Activated CD4-positive, alpha-beta T cell treated with anti-CD3 and anti-CD28 coated beads for 24 hours (primary cell): ENCODE measurements around the gene CNNM1.

Experiments
- DNase-seq, 2 donors: peaks; one replicate each; pipeline ENCODE4 v3.0.0-alpha.2; 2020; ENCODE audit warnings: low read depth in 2 of 2

The CNNM1 gene

DNA sequence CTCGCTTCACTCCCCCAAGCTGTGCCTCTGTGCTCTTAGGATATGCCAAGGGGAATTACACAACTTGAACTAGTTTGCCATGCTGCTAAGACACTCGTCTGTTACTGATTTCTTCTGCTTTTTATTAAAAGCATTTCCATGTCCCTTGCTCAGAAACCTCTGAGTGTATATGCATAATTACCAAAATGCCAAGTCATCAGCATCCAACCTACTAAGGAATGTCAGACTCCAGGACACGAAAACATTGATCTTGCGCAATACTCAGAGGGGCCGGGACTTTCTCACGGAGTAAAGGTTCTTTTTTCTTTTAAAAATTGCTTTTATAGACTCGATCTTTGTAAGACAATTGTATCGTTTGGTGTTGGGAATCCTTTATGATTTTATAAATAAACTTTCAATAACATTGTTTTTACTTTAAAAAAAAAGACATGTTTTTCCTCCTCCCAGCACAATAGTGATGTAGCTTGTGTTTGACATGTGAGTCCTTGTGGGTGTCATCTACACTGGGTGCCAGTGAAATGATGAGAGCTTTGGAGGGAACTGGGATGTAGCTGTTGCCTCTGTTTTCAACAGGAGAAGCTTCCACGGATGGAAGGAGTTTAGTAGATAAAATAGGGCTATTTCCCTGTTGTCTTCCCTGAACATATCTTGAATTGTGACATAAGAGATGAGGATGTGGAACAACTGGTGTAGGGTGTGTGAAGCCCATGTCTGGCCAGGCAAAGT, 43.6 kb downstream of the CNNM1 start:
- no peak for DNase-seq

DNA sequence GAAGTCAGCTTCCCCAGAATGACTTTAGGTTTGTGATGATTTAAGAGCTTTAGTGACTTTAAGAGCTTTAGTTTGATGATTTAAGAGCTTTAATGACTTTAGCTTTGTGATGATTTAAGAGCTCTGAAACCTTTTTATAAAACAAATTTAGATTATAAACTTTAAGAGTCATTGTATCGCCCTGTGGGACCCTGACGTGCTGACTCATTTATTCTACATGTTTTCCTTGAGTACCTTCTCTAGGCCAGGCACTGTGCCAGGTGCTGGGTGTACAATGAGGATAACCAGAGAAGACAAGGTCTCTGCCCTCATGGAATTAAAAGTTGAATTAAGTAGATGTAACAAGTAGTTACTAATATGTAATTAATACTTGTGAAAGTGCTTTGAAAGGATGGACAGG, 45.4 kb downstream of the CNNM1 start:
- no peak for DNase-seq

DNA sequence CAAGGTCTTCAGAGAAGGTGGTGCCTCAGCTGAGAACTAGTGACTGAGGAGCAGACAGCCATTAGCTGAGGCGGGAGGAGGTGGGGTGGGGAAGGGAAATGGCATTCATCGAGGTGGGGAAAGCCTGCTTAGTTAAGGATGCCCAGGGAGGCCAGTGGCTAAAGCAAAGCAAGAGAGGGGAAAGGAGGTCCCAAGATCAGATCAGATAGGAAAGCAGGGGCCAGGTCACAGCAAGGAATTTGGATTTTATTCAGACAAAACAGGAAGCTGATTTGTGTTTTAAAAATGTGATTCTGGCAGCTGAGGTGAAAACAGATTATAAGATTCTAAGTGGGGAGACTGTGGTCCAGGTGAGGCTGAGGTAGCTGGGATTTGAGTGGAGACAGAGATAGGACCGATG, 45.8 kb downstream of the CNNM1 start:
- no peak for DNase-seq

DNA sequence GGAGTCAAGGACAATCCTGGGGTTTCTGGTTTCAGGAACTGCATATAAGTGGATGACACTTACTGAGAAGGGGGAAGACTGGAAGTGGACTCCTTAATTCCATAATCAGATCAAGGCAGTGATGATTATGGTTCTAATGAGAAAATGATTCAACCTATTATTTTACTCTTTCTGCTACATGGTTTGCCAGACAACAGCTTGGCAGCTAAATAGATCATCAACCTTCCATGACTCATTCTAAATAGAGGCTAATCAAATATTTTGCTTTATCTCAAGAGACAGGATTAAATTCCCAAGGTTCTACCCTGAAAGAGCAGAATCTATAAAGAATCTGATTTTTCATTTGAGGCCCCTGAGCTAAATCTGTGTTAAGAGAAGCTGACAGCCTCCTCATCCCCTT, 46.3 kb downstream of the CNNM1 start:
- no peak for DNase-seq

DNA sequence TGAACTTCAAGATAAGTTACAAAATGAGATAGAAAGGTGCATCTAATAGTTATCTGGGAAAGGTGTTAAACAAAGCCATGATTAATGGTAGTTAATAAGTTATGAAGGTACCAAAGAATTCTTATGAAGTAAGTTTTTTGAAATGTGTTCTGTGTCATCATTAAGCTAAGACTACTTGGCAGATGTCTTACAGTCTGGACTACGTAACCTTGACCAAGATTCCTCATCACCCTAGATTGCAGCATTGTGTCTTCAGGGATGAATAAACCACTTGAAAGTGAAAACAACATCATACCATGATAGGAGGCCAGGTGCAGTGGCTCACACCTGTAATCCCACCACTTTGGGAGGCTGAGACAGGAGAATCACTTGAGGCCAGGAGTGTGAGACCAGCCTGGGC, 53.0 kb downstream of the CNNM1 start:
- DNase-seq: no peak

DNA sequence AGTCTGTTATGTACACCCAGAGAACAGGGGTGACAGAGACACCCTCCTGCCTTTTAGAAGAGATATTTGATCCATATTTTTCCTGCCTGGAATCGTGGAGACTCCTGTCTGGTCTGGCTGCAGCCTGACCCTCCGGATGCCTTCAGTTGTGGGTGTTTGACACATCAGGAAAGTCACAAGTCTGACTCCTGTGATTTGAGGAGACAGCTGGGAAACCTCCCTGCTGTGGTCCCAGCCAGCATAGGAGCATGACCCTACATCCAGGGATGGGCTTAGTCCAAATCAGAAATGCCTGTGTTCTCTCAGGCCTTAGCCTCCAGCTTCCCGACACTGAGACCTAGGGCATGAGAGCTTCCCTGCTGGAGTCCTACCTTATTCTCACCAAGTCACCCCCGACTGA, 57.9 kb downstream of the CNNM1 start:
- DNase-seq: no peak

DNA sequence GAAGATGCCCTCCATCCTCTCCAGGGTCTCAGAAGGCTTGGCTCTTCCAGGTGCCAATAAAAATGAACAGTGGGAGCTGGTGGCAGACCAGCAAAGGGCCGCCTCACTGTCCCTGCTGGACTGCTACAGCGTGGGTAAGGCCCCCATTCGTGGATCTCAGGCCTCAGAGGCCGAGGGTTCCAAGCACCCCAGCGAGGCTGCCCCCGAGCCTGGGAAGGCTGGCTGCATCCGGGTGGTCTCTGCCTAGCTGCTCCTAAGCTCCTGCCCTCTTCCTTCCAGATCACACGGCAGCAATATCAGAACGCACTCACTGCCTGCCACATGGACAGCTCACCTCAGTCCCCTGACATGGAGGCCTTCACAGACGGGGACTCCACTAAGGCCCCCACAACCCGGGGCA, 58.4 kb downstream of the CNNM1 start:
- no peak for DNase-seq

DNA sequence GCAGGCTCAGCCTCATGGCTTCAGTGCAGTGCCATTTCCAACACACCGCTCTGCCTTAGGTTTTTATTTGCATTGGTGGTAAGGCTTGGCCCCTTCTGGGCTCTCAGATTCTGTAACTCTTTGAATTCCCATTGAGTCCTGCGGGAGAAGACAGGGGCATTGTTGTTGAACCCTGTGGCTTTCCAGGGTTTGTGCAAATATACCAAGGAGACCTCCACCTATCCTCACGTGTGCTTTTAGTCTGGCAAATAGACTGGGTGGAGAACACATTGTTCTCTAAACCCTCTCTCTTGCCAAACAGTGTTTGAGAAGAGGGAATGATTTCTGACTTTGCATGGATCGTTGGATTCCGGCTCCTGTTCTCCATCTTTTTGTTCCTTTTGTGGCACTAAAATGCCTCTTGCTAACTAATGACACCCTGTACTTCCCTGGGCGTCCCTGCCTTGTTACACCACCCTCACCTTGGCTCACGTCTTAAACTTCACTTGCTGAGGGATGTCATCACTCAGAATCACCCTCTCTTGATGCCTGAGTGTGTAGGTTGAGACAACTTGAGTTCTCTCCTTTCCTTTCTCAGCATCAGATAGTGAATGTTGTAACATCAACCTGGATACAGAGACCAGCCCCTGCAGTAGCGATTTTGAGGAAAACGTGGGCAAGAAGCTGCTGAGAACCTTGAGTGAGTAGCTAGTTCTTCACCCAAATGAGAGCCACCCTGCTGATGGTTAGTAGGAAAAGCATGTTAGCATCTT, 60.7 kb downstream of the CNNM1 start:
- no peak for DNase-seq

DNA sequence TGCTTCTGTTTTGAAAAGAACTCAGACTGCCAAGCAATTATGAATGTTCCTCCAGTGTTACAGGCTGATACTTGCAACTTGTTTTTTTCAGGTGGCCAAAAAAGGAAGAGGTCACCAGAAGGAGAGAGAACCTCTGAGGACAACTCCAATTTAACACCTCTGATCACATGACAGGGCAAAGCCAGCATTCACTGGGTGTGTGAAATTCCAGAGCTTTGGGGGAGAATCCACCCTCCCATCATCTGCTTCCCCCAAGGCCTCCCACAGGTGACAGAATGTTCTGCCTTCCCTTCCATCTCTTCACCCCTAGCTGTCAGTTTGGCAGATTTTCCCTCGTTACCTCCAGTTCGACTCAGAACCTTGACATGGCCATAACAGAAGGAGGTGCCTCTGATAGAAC, 62.2 kb downstream of the CNNM1 start:
- DNase-seq: no peak

DNA sequence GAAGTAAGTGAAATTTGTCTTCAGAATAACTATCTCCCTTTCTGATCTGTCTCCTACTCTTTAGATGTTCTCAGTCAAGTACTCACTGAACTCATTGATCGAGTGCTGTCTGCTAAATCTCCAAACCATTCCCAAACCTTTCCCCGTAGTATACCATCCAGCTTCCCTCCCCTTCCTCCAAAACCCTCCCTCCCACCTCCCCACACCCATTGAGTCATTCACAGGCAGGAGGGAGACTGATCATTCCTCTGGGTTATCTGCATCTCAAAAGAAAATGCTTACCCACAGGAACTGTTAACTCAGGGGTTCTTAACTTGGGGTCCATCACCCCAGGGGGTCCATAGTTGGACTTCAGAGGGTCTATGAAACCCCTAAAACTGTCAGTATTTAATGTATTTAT, 63.9 kb downstream of the CNNM1 start:
- no peak for DNase-seq

DNA sequence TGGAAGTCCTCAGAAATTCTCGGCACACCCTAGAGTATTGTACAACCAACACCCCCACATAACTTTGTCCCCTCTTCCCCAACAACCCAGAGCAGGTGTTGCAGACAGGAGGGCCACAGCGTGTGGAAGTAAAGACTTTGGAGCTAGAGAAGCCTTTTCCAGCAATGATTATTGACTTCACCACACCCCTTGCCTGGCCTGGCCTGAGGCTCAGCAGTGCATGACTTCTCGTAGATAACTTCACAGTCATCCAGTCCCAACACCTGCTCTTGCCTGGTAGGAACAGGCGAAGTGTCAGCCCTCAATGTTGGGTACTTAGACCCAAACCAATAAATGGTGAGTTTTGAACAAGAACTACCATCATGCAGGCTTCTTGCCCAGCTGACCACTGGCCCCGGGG, 64.5 kb downstream of the CNNM1 start:
- no peak for DNase-seq

DNA sequence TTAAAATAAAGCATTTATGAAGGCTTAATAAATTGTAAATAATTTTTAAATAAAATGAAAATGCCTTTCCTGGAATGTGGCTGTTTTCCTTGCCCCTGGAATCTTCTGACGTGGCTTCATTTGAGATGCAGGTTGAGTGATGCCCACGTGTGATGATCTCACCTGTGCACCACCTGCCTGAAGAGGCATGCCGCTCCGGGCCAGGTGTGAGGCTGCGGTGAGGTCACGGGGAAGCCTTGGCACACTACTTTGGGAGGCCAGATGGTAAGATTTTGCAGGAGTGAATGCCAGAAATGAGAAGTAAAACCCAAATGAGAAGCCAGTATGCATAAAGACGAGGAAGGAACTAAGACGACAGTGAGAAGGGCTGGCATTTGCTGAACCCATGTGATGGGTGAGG, 65.1 kb downstream of the CNNM1 start:
- no peak for DNase-seq

DNA sequence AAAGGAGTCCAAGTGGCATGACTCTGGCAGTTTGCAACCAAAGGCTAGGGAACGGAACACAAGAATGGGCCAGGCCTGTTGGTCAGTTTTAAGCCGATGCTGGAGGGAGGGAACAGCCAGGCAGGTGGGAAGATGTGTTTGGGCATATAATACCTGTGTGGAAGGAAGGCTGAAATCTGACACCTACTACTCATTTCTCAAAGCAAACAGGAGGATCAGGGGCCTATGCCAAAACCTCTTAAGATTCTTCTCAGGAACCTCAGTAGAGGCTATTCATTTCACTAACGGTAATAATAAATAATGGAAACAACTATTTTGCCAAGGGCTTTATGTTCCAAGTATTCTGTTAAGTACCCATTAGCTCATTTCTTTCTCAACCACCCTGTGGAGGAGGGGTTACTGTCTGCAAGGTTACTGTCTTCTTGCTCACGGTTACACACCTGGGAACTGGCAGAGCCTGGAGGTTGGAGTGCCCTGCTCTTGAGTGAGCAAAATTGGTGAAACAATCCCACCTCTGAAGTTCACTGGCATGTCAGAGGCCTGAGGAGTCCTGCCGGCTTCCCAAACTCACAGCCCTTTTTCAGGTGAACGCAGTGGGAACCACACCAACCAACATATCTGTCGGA, 65.7 kb downstream of the CNNM1 start:
- no peak for DNase-seq

DNA sequence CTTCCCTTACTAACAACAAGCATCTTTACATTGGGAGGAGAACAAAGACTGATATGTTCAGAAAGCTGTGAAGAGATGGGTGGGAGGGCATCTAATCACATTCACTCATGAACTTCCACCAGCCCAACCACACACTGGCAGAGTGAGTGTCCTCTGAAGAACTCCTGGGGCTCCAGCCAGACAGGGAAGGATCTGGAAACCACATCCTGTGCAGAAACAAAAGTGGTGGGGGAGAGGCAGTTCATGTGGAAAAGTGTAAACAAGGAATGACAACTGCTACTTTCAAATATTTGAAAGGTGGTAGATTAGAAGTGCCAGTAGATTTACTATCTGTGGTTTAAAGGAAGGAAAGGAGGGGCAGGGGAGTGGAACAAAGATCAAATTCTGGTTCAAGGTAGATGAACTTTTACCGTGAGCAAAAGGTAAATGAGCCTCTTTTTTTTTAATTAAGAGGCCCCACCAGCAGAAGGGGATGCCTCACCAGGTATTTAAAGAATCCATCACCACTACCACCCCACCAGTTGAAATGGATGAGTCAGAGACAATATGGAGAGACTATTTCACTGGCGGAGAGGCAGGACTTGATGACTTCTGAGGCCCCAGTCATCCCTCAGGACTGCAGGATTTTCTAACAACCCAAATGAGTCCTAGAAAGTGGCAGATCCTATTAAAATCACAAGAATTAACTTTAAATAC, 66.7 kb downstream of the CNNM1 start:
- no peak for DNase-seq

DNA sequence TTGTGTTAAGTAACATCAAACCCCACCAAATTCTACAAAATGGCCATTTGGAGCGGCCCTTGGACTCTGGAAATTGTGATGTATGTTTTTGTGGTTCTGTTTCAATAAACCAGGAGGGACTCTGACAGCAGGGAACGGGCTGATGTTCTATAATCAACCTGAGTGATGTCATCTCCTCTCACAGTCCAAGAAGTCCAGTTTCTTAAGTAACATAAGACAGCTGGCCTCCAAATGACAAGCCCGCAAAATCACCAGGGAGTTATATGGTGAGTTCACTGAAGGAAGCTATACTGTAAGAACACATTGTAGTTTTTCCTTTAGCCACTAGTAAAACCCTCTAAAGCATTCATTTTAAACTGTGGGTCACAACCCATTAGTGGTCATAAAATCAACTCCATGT, 67.3 kb downstream of the CNNM1 start:
- DNase-seq: no peak

DNA sequence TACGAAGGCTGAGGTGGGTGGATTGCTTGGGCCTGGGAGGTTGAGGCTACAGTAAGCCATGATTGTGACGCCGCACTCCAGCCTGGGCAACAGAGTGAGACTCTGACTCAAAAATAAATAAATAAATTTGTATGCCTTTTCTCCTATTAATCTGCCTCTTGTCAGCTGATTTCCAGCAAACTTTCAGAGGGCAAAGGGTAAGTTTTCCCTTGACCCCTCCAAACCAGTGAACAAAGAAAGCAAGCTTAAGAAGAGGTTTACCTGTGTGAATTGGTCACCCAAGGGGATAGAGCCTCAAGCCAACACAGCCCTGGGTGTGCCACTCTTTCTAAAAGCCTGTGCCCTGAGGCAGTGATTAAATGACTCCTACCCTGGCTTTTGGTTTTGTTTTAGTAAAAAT, 70.5 kb downstream of the CNNM1 start:
- no peak for DNase-seq

DNA sequence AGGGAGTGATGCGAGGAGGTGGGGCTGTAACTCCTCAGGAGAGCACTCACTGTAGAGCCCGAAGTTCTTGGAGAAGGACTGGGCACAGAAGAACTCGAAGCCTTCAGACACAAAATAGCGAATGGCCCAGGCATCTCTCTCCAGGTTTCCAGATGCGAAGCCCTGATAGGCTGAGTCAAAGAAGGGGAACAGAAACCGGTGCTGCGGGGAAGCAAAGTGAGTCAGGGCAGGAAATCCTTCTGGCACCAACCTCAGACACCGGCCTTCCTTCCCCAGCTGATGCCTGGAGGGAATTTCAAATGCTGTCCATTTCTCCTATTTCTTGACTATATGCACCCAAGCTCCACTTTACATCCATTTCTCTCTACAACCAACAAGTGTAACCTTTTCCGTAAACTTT, 74.5 kb downstream of the CNNM1 start:
- no peak for DNase-seq

DNA sequence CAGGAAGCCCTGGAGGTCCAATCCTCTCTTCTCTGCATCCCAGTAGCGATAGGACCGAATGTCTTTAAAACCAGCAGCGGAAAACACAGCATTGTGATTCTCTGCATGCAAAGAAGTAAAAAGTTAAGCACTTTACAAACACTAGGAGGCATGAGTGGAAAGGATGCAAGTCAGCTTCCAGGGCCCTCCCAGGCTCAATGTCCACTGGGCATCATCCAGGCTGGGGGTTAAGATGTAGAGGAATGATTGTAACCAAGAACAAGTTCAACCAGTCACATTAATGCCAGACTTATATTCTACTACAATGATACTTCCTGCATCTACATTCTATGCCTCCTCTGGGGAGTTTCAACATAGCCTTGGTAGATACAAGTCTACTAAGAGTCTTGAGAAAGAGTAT, 77.0 kb downstream of the CNNM1 start:
- no peak for DNase-seq

DNA sequence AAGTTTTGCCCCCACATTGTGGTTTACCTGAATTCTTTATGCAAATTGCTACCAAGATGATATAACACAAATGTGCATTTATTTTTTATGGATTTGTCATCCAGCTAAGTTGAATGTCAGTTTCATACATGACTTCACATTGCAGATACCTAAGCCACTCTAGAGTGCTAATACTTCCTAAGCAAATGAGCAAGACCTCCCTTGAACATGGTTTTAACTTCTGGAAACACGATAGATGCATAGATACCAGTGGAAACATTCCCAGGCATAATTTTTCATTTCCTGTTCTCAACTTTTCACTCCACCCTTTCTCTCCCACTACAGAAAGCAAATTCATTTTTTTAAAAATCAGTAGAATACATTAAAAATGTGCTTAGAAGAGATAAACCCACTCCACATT, 81.0 kb downstream of the CNNM1 start:
- DNase-seq: no peak

DNA sequence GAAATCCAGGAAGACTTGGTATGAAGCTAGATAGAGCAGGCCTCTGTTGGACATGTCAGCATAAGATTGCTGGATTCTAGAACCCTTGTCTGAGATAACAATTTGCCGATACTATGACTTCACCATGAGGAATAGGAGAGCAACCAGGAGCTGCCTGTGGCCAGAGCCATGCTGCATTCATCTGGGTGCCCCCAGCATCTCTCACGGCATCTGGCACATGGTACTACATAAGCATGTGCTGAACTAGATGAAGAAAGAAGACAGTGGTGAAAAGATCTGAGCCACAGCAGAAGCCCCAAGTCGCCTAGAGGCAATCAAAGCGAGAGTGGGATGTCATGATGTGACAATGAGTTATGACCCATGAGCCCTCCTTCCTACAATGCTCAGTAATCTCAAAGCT, 81.7 kb downstream of the CNNM1 start:
- no peak for DNase-seq

DNA sequence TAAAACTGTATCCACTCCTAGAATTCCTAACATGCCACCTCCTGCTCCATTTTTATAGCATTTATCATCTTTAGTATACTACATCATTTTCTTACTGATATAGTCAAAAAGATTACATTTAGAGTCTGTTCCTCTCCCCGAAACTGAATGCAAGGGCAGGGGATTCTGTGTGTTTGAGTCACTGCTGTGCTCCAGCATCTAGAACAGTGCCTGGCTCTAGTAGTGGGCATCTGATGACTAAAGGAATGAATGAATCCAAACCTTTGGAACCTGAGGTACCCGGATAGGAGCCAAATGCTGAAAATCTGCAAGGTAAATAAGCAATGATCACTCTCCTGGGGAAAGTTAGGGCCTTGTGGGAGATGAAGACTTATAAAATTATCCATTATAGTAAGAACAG, 82.4 kb downstream of the CNNM1 start:
- DNase-seq: no peak

DNA sequence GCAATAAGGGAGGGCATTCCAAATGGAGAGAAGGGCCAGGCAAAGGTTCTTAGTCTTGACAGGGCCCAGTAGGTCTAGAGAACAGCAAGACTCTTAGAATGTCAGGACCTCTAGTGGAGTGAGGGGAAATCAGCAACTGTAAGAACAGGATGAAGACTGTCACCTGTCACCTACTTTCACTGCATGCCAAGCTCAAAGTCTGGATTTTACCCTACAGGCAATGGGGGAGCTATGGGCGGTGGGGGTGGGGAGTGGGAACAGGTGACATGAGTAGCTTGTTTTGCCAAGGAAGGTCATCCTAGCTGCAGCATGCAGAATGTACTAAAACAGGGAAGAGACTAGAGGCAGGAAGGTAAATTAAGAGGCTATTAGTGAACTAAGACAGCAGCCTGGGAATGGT, 82.9 kb downstream of the CNNM1 start:
- no peak for DNase-seq
